HepG2 (cell line): Measurements from ENCODE around the gene CFAP97. TPM values are rescaled to one million over a fixed set of nuclear protein-coding genes. Genes with fewer than 3 reads are reported as not detected.
A peak's percentile ranks its signal among the peaks of the same experiment; 100 is the strongest.

Experiments used
- GABPB1 ChIP-seq: IDR thresholded peaks from 2 replicates; pipeline ENCODE4 v1.6.1; 2016; ENCODE audit warnings: mild to moderate bottlenecking, missing genetic modification reagents, moderate library complexity, missing compliant biosample characterization
- GATAD2A ChIP-seq: IDR thresholded peaks from 2 replicates; pipeline ENCODE4 v1.6.1; 2016
- MYPOP ChIP-seq: sonication (generic); formaldehyde crosslinking; IDR thresholded peaks from 2 replicates; pipeline ENCODE4 v1.8.1; 2023; ENCODE audit warnings: mild to moderate bottlenecking, moderate library complexity, missing genetic modification reagents
- NCOA2 ChIP-seq: sonication (generic); formaldehyde crosslinking; IDR thresholded peaks from 2 replicates; pipeline ENCODE4 v1.8.0; 2022; ENCODE audit warnings: inconsistent platforms
- NFYC ChIP-seq: IDR thresholded peaks from 2 replicates; pipeline ENCODE4 v1.6.1; 2016; ENCODE audit warnings: missing genetic modification reagents, missing compliant biosample characterization
- SALL1 ChIP-seq: sonication (generic); formaldehyde crosslinking; IDR thresholded peaks from 2 replicates; pipeline ENCODE4 v1.8.0; 2022; ENCODE audit warnings: mild to moderate bottlenecking, missing genetic modification reagents
- SPEN ChIP-seq: sonication (generic); formaldehyde crosslinking; IDR thresholded peaks from 2 replicates; pipeline ENCODE4 v1.5.1; 2020; ENCODE audit warnings: low read depth, mild to moderate bottlenecking, missing genetic modification reagents
- TBX3 ChIP-seq: fragments of 450-650 bp; IDR thresholded peaks from 2 replicates; pipeline ENCODE4 v1.6.1; 2017; ENCODE audit warnings: antibody characterized with exemption, mild to moderate bottlenecking, inconsistent platforms, borderline replicate concordance
- ZNF292 ChIP-seq: sonication (generic); formaldehyde crosslinking; IDR thresholded peaks from 2 replicates; pipeline ENCODE4 v1.8.1; 2022; ENCODE audit warnings: mild to moderate bottlenecking, low read depth, missing genetic modification reagents, borderline replicate concordance
- ZNF3 ChIP-seq: IDR thresholded peaks from 2 replicates; pipeline ENCODE4 v1.7.0; 2017; ENCODE audit warnings: inconsistent platforms
- ZNF33A ChIP-seq: sonication (generic); formaldehyde crosslinking; IDR thresholded peaks from 2 replicates; pipeline ENCODE4 v1.5.1; 2020; ENCODE audit warnings: missing genetic modification reagents, mild to moderate bottlenecking, moderate library complexity, borderline replicate concordance
- ZNF451 ChIP-seq: sonication (generic); formaldehyde crosslinking; IDR thresholded peaks from 2 replicates; pipeline ENCODE4 v1.5.0; 2020; ENCODE audit warnings: mild to moderate bottlenecking, missing genetic modification reagents
- ZNF460 ChIP-seq: sonication (generic); formaldehyde crosslinking; IDR thresholded peaks from 2 replicates; pipeline ENCODE4 v1.5.1; 2020; ENCODE audit warnings: missing genetic modification reagents, mild to moderate bottlenecking, borderline replicate concordance
- ZNF687 ChIP-seq: sonication (generic); formaldehyde crosslinking; IDR thresholded peaks from 2 replicates; pipeline ENCODE4 v1.5.1; 2020; ENCODE audit warnings: mild to moderate bottlenecking, missing genetic modification reagents, moderate library complexity
- polyA plus RNA-seq, 8 experiments: library from polyadenylated mRNA; depleted of rRNA in 3 of 8; stranded (reverse) in 7 of 8; unstranded in 1 of 8; fragments of >200 nt; fragmentation: Illumina TruSeq in 4 of 8; extraction: Trizol in 4 of 8; gene quantifications; 2 replicates each; pipeline versions ENCODE4 v1.2.1 to v1.2.3, GENCODE V29; 2011 to 2016; ENCODE audit warnings: low read depth in 4 of 8, missing spikeins in 1 of 8, mixed read lengths in 1 of 8; ENCODE audit not compliant: insufficient read depth in 1 of 8
- total RNA-seq, 5 experiments: library from RNA; depleted of rRNA; stranded (reverse); fragments of >200 nt; fragmentation: Illumina TruSeq; extraction: Trizol; gene quantifications; 2 replicates each; pipeline ENCODE4 v1.2.3, GENCODE V29; 2016; ENCODE audit warnings: low read depth in 1 of 5
- TF ChIP-seq, protein P1 (sequence below): IDR thresholded peaks from 2 replicates; pipeline ENCODE4 v1.6.1; 2016; ENCODE audit warnings: missing compliant biosample characterization, missing genetic modification reagents, borderline replicate concordance

Gene CFAP97
- total and polyA plus RNA-seq, 2 of the 13 experiments (the other 11 are each of a cell fraction or from before 2014, with no cell fraction given), result 32.1 to 44.4 TPM

DNA sequence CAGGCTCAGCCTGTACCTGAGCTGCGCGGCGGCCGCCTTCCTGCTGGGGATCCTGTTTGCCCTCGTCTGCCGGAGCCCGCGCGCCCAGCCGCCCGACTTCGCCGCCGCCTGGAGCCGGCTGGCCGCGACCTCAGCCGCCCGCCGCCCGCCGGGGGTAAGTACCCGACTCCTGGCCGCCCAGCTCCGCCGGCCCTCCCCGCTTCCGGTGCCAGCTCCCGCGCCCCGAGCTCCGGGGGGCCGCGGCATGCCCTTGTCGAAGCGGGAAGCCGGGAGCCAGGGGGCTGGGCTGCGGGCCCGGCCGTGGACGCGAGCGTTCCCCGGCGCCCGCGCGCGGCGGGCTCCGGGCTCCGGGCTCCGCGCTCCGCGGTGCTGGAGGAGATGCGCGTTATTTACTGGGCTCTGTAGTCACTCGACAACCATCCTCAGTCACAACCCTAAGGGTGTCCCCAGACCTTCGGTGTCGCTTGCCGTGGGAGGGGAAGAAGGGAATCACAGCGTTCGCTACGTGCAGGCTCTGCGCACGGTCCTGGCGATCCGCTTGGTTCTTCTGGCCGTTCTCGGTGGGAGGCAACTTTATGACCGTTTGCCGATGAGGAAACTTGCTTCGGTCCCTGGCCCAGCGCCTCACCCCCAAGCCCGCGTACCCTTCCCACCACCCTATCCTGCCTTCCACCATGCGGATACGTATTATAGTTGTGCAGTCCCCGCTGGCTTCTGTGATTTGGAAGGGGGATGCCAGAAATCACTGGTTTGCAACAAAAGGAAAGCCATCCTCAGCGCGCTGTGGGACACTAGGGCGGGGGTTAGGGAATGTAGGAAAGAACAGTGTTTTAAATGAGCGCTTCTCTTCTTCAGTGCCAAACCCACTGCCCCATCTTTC is 6.5 kb upstream of the CFAP97 start (continued):
- TF ChIP-seq SPEN (CRISPR knock-in tag) (no peak), ZNF687 (CRISPR knock-in tag) (peak; percentile 53), ZNF3 (0 out of 2 replicates have a peak, but pooled peaks have one; percentile 51), MYPOP (CRISPR knock-in tag) (peak; percentile 58; the same call in 1 of the 2 replicates), ZNF33A (no peak), GABPB1 (CRISPR knock-in tag) (peak; percentile 48; the same call in 1 of the 2 replicates), ZNF292 (CRISPR knock-in tag) (no peak), GATAD2A (no peak), NCOA2 (no peak), ZNF460 (CRISPR knock-in tag) (no peak), NFYC (CRISPR knock-in tag) (no peak), SALL1 (0 out of 2 replicates have a peak, but pooled peaks have one; percentile 11), TBX3 (no peak), ZNF451 (CRISPR knock-in tag) (peak; percentile 30; the same call in 1 of the 2 replicates)
- TF ChIP-seq, protein P1, sequence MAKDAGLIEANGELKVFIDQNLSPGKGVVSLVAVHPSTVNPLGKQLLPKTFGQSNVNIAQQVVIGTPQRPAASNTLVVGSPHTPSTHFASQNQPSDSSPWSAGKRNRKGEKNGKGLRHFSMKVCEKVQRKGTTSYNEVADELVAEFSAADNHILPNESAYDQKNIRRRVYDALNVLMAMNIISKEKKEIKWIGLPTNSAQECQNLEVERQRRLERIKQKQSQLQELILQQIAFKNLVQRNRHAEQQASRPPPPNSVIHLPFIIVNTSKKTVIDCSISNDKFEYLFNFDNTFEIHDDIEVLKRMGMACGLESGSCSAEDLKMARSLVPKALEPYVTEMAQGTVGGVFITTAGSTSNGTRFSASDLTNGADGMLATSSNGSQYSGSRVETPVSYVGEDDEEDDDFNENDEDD (CRISPR knock-in tag), result no peak
- TF ChIP-seq, all 625 proteins: peak for 30
